GM21717 (cell line): ENCODE results near the gene SERPINA1.

Experiments used
- ATAC-seq: cut with Tn5 transposase; IDR thresholded peaks from one replicate; pipeline ENCODE4 v1.9.1; 2021; ENCODE audit warnings: mild to moderate bottlenecking, moderate library complexity; ENCODE audit not compliant: unreplicated experiment

Gene SERPINA1

DNA sequence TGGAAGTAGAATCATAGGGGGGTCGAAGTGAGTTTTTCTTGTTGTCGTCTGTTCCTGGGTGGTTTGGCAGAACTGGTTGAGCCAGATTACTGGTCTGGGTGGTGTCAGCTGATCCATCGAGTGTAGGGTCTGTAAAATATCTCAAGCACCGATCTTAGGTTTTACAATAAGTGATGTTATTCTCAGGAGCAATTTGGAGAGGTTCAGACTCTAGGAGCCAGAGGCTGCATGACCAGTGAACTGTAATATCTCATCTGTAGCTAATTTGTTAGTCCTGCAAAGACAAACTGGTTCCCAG, 9.7 kb upstream of the SERPINA1 start:
- ATAC-seq = no peak

DNA sequence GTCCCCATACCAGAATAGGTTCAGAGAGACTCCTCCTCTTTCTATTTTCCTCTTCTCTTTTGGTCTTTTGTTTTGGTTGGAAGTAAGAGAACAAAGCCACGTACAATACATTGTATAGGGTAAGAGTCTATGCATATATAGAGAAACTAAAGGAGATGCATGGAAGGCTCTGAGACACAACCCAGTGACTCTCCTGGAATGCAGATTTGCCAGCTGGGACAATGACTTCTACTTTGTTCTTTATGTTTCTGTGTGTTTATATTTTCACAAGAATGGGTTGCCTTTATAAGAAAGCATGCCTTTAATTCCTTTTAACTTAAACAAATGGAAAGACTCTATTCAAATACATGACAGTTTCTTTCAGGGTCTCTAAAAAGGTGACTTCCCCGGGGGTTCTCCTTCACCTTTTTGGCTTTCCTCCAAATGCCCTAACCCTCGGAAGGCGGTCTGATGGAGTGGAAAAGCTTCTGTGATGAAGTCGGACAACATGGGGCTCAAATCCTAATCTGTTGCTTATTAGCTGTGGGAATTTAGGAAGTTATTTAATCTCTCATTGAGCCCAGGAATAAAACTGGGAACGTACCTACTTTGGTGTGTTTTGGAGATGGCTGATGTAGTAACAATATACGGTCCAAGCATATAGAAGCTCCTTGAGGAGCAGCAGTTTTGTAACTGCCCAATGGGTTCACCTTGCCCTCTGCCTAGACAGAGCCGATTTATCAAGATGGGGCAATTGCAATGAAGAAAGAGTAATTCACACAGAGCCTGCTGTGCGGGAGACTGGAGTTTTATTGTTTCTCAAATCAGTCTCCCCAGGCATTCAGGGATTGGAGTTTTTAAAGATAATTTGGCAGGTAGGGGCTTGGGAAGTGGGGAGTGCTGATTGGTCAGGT, 9.1 kb upstream of the SERPINA1 start:
- no peak for ATAC-seq

DNA sequence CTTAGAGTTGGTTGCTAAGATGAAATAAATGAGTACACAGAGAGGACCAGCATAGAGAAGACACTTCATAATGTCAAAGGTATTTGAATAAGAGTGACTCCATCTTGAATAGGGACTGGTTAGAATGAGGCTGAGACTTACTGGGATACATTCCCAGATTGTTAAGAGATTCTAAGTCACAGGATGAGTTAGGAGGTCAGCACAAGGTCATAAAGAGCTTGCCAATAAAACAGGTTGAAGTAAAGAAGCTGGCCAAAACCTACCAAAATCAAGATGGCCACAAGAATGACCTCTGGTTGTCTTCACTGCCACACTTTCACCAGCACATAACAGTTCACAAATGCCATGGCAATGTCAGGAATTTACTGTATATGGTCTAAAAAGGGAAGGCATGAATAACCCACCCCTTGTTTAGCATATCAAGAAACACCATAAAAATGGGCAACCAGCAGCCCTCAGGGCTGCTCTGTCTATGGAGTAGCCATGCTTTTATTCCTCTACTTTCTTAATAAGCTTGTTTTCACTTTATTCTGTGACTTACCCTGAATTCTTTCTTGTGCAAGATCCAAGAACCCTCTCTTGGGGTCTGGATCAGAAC, 8.3 kb upstream of the SERPINA1 start:
- ATAC-seq = no peak

DNA sequence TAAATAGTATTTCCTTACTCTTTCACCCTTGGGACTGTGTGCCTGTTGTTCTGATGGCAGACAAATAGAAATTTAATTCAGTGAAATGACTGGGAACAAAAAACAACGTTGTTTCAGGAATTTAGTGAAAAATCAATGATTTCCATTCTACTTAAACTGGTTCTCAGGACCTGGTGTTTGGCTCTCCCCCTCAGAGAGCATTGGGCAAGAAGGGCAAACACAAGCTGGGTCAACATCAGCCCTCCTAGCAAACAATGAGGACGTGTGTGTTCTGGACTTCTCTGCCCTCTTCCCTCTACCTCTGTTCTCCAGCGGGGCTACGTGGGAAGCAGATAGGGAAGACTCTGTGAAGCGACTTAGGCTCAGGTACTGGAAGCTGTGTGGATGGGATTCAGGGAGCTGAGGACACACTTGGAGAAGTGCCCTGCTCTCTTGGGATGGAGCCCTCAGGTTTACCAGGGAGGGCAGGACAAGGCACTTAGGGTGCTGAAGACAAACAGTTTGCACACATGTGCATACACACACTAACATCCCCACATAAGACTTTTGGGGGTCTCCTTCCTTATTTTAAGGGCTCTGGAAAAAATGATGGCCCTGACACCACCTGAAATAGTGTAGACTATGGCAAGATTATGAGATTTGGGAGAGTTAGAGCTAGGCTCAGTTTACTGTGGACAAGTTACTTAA, 7.6 kb upstream of the SERPINA1 start:
- ATAC-seq = no peak

DNA sequence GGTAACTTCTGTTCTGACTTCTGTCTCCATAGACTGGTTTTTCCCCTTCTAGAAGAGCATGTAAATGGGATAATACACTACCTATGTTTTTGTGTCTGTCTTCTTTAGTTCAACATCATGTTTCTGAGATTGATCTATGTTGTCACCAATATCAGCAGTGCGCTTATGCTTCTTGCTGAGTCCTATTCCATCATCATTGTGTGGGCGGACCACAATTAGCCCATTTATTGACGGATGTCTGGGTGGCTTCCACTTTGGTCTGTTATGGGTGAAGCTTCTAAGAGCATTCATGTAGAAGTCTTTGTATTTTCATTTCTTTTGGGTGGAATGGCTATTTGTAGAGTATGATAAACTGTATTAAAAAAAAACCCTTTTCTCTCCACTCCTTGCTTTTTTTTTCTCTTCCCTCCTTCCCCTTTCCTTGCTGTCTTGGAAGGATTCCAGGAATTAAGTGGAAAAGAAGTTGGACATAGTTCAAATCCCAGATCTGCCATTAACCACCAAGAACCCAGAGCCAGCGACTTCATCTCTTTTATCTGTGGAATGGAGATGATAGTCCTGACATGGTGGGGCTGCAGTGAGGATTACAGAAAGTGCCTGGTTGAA, 7.0 kb upstream of the SERPINA1 start:
- no peak for ATAC-seq

DNA sequence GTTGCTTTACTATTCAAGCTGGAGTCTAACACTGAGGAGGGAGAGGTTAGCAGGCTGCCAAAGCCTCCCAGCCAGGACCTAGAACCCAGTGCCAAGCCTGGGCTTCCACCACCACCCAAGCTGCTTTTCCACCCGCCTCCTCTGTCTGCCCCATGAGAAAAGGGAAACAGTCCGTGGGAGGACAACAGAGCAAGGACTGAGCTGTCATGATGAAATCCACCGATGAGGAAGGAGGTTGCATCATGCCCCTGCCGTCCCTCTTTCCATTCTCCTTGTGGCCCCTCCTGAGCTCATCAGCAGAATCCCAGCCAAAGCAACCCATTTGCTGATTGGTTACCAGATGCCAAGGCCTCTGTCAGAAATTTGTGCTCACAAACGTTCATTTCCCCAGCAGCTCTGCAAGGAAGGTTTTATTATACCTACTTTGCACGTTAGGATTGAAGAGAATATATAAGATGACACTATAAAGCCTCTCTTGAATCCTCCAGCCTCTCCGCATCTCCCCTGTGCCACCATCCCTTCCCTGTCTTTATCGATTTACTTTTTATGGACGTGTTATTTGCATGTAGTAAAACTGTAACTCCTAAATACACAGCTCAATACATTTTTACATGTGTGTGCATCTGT, 6.3 kb upstream of the SERPINA1 start:
- no peak for ATAC-seq

DNA sequence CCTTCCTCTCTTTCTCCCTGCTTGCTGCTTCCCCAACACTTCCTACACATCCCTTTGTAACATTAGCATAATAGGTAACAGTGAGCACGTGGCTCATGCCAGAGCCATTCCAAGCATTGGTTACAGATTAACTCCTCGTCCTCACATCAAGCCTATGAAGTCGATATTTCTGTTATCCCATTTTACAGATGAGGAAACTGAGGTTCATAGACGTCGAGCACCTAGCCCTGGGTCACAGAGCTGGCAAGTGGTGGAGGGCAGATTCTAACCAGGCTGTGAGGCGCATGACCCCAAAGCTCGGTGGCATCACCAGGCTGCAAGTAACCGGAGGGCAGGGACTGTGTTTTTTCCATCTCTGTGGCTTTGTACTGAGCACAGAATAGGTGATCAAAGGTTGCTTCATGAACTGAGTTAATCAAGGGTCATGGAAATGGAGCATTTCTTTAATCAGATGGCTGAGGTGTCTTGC, 5.7 kb upstream of the SERPINA1 start:
- ATAC-seq = no peak

DNA sequence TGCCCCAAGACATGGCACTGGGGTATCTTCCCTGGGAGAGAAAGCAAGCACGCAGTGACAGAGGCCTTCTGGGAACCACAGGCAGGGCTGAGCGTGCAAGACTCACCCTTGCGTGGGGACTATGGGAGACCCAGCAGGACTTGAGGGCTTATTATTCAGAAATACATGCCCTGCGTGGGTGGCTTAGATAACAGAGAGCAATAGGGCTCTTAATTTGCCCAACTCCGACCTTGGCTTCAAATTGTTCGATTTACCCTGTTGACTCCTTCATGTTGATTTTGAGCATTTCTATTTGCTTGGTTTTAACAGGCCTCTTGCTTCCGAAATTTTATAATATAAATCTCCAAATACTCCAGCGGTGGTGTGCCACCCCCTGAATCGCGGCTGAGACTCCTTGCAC, 5.1 kb upstream of the SERPINA1 start:
- no peak for ATAC-seq

DNA sequence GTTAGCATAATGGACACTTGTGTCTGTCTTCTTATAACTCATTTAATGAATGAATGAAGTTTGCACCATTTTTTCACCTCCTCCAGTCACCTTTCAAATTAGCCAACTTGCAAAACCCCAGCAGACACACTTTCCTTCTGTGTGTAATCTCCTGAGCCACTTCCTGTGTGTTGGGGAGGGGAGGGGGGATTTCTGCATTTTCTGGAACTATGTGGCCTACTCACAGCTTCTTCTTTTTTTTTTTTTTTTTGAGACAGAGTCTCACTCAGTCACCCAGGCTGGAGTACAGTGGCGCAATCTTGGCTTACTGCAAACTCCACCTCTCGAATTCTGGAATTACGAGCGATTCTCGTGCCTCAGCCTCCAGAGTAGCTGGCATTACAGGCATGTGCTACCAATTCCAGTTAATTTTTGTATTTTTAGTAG, 4.1 kb upstream of the SERPINA1 start:
- ATAC-seq = no peak

DNA sequence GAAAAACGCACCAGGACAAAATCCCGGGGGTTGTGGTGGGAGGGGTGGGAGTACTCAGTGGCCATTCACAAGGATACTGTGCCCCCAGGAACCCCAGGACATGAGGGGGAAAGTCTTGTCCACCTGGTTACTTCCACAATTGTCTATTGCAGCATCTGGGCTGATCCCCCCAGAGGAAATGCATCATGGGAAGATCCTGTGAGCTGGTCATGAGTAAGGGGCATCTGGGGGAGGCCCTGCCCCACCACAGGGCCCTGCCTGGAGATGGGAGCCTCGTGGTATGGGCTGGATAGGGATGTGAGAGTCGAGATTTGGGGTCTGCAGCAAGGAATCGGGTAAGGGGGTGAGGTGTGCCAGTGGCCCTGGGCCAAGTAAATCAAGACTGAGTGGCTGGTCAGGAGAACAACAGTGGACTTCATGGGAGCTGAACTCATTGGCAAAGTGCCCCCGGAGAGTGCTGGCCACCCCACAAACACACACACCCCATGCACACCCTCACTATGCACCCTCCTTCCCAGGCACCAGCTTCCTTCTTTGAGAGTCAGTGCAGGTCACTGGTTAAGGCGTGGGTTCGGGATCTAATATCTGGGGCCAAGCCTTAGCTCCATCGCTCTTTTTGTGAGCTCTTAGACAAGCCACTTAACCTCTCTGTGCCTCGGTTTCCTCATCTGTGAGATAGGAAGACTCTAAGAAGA, 3.0 kb upstream of the SERPINA1 start:
- ATAC-seq = no peak

DNA sequence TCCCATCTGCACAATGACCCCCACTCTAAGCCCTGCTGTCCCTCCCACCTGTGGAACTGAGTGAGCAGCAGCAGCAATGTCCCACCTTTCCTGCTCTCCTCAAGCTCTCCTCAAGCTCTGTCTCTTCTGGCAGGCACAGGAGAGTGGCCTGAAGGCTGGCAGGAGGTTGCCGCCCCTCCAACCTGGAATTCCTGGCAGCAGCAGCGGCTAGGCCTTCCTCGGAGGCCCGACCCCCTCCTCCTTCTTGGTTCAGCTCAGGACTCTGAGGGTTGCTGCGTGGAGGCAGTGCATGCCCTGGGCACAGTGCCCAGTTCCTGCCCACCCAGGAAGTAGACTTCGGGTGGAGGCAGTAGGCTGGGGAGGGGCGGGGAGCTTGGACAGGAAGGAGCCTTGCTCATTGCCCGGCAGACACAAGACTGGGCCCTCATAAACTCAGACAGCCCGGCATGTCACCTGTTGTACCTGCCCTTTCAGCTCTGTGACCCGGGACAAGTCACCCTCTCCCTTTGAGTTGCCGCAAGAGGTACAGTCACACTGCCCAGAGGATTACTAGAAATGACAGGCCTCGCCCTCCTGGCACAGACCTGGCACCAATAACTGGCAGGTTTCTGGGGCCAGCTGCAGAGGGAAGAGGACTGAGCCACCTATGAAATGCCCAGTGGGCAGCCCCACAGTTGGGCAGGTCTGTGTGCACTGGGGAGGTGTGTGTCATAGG, 2.1 kb upstream of the SERPINA1 start:
- ATAC-seq = no peak

DNA sequence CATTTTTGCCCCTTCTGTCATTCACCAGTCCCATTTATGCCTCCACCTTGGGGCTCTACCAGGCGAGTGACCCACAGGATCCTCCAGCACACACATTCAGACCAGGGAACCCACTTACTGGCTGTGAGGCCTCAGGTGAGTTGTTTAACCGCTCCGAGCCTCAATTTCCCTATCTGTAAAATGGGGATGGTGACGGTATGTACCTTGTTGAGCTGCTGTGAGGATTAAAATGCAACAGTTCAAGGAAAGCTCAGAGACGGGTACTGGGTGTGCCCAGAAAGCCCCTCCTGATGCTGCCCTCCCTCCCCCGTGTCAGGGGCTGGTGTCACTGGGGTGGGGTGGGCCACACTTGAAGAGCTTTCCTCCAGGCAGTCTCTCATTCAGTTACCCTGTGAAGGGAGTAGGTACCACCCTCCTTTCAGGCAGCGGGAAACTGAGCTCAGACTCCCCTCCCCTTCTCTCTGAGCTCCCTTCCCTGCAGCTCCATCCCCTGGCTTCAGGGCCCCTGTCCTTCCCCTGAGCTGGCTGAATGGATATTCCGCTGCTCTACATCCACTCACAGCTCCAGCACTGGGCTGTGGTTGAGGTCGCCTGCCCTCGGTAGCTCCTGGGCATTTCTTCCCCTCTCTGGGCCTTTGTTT, 1.4 kb upstream of the SERPINA1 start:
- no peak for ATAC-seq

DNA sequence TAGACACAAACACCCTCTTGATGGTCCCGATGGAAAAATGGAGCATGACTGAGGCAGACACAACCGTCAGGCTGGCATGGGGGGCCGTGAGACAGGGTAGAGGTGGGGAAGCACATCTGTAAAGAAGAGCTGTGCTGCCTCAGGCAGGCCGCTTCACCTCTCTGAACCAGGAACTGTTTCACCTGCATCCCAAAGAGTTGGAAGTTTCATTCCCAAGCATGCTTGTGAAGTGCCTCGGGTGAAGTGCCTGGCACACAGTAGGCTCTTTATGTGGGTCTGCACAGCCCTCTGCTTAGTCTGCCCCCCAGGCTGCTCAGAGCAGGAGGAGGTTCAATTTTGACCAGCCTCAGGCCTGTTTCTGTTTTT, 685 bp upstream of the SERPINA1 start:
- no peak for ATAC-seq

DNA sequence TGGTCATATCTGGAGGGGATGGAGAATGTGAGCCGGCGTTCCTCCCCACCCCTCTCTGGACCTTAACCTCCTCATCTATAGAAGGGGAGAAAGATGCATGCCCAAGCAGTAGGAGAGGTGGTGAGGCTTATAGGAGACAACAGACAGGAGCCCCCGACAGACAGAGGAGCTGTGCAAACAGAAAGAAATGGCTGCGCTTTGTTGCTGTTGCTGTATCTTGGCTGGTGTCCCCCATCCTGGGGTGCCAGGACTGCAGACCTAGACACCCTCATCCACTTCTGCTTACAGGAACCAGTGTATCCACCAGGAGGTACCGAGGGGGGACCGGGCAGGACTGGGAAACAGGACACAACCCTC, 397 bp downstream of the SERPINA1 start:
- no peak for ATAC-seq

DNA sequence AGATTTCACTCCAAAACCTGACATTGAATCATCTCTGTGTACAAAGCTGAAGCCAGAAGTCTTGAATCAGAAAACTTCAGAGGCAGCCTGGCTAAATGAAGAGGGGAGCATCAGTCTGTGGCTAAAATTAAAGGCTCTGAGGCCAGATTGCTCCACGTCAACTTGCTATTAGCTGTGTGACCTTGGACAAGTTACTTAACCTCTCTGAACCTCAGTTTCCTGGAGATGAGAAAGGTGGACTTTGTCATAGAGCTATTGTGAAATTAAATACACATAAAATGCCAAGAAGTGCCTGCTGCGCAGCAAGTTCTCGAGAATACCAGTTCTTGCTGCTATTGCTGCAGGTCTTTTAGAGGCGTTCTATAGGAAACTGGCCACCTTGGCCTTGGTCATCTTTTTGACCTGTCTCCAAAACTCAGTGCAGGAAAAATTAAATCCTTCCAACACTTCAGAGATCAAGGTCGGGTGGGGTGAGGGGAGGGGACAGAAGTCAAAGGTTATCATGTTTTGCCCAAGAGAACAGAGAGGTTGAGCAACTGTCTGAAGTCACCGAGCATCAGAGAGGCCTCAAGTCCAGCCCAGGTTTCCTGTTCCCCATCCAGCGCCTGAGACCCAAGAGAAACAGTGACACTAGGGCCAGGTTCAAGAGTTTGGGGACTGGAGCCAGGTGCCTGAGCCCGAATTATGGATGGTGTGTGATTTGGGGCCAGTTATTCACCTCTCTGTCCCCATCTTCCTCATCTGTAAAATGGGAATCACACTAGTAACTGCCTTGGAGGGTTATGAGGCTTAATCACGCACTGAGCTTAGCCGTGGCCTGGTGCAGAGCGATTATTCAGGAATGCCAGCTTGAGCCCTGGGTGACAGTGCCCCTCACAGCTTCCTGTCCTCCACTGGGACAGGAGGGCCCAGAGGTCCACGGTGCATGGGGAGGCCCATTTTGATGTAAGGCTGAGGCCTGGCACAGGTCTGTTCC, 1.1 kb downstream of the SERPINA1 start:
- ATAC-seq = no peak

DNA sequence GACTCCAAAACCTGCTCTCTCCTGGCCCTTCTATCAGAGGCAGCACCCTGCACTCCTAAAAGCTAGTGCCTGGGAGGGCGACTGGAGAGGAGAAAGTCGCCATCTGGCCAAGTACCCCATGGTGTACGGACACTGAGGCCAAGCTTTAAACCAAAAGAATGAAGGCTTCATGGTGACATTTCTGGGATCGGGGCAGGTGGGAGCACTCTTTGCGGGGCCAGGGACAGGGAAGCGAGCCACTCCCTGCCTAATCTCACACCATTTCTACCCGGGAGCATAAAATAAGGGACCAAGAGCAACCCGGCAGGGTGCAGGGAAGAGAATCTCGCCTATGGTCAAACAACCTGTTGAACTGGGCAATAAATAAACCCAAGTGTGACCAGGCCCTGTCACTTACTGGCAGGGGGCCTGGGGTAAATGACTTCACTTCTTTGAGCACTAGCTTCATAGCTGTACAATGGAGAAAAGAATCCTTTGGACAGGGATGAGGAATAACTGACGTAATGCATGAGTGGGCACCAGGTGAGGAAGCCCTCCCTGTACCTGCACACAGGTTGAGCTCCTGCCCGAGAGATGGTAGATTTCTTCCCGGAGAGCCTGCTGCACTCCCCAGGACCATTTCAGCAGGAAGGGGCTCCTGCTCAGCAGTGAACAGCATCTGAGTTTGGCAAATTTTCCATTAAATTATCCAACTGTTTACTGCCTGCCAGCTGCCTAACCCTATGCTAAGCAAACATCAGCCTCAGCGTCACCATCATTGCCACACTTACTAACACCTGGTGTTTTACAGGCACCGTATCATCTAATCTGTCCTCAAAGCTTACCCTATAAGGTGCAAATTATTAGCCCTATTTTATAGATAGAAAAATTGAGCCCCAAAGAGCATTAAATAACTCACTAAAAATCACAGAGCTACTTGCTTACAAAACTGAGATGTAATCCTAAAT, 2.0 kb downstream of the SERPINA1 start:
- ATAC-seq = no peak

DNA sequence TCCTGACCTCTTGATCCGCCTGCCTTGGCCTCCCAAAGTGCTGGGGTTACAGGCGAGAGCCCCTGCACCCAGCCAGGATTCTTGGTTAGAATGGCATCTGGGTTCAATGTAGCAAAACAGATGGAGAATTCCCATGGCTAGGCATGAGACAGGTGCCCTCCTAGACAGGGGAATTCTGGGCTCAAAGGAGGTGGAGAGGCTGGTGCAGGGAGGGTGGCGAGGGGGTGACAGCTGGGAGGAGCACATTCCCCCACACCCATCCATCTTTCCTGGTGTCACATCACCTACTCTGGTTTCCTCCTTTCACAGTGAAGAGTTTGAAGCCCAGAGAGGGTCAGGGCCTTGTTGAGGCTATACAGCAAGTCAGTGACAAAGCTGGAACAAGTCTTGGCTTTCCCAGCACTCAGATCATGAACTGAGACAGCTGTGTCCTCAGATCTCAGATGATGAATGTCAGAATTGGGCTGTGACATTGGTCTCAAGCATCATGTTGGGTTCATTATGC, 2.8 kb downstream of the SERPINA1 start:
- no peak for ATAC-seq
